C4-2B (cell line): ENCODE measurements around the gene HIPK4.
A peak's percentile ranks its signal among the peaks of the same experiment; 100 is the strongest.

Experiments
- ZFX ChIP-seq: fragments of 450-650 bp; IDR thresholded peaks from 2 replicates; pipeline ENCODE4 v1.6.1; 2017
- TF ChIP-seq, protein P1 (sequence below): fragments of 450-650 bp; conservative IDR thresholded peaks from 2 replicates; pipeline ENCODE4 v1.5.1; 2017; ENCODE audit warnings: mild to moderate bottlenecking

DNA sequence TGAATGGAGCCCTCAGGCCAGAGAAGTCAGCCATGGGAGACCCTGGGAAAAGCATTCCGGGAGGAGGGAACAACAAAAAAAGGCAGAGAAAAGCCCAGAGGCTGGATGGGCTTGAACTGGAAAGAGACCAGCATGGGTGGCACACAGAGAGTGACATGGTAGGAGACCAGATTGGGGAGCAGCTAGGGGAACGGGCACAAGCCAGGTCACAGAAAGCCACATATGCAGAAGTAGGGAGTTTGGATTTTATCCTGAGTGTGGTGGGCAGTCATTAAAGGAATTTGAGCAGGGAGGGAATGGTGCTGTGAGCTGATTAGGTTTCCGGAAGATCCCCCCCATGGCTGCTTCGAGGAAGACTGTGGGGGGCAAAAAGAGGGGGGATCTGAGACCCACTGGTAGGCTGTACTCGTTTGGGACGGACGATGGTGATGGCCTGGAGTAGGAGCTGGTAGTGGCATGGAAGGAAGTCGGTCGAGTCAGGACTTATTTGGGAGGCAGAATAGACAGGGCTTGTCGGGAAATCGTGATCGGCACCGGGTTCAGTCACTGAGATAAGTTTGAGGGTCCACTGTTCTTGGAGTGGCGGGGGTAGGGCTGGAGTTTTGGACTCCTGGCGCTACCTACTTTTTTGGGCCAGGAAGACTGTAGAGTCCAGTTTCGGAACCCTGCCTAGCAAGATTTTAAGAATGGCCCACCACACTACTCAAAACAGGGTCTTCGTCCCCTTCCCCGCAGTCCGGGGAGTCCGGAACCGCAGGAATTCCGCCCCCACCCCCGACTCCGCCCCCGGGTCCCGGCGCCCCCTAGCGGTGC is 34.9 kb upstream of the HIPK4 start:
- TF ChIP-seq, protein P1, sequence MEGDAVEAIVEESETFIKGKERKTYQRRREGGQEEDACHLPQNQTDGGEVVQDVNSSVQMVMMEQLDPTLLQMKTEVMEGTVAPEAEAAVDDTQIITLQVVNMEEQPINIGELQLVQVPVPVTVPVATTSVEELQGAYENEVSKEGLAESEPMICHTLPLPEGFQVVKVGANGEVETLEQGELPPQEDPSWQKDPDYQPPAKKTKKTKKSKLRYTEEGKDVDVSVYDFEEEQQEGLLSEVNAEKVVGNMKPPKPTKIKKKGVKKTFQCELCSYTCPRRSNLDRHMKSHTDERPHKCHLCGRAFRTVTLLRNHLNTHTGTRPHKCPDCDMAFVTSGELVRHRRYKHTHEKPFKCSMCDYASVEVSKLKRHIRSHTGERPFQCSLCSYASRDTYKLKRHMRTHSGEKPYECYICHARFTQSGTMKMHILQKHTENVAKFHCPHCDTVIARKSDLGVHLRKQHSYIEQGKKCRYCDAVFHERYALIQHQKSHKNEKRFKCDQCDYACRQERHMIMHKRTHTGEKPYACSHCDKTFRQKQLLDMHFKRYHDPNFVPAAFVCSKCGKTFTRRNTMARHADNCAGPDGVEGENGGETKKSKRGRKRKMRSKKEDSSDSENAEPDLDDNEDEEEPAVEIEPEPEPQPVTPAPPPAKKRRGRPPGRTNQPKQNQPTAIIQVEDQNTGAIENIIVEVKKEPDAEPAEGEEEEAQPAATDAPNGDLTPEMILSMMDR: 0 out of 2 replicates have a peak, but pooled peaks have one; percentile 32
- no peak for TF ChIP-seq ZFX
